GM19324 (cell line): ENCODE results near the gene ULK1.

Source experiments
- ATAC-seq: cut with Tn5 transposase; IDR thresholded peaks from one replicate; pipeline ENCODE4 v1.9.1; 2021; ENCODE audit warnings: mild to moderate bottlenecking, moderate library complexity; ENCODE audit not compliant: unreplicated experiment, low FRiP score

The ULK1 gene

GRCh38 chr12:131905630-131906091 is 11.2 kb downstream of the ULK1 start:
- no peak for ATAC-seq

- ATAC-seq: no peak
Observed at GRCh38 chr12:131907379-131908091, 13.1 kb downstream of the ULK1 start.

DNA sequence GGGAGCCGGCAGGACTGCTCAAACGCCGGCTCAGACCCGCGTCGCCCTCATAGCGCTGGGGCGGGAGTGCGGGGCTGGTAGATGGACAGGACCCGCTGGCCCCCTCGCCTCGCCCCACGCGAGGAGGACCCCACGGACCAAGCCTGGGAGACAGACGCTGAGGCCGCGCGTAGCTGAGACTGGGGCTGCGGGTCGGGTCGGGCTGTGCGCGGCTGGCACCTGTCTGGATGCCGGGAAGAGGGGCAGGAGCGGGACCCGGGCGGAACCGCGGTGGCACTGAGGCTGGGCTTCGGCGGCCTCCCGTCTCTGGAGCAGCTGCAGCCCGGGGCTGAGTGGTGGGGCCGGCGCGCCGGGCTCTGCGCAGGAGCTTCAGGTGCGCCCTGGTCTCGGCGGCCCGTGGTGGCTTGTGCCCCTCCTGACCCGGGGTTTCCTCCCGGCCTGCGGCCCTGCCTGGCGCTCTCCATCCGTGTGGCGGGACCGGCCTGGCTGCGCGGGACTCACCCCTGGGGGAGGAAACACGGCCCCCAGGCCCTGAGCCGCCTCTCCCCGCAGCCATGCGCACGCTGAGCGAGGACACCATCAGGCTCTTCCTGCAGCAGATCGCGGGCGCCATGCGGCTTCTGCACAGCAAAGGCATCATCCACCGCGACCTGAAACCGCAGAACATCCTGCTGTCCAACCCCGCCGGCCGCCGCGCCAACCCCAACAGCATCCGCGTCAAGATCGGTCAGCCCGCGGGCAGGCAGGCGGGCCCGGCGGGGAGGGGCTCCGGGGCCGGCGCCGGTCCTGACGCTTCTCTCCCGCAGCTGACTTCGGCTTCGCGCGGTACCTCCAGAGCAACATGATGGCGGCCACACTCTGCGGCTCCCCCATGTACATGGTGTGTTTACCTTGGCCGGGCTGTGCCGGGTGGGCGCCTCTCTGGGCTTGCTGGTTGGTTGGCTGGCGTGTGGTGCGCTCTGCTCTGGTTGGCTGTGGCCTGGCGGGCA is 14.0 kb downstream of the ULK1 start:
- no peak for ATAC-seq

DNA sequence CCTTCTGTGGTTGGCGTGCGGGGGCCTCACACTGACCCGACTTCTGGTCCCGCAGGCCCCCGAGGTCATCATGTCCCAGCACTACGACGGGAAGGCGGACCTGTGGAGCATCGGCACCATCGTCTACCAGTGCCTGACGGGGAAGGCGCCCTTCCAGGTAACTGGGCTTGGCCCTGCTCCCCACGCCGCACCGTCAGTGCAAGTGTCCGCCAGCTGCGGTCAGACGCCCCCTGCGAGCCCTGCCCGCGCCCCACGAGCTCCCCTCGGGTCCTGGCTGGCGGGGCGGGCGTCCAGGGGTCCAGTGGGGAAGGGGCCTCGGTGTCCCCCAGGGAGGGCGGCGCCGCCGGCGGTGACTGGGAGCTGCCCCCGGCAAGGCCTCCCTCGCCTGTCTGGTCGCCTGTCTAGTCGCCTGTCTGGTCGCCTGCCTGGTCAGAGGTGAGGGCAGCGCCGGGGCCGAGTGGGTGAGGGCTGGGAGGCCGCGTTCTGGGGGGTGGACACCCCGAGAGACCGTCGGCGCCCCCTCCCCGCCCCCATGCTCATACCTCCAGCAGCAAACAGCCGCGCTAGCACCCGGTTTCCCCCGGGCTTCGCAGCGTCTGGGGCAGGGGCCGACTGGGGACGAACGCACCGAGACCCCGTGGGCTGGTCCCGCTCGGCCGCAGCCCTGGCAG is 14.8 kb downstream of the ULK1 start:
- ATAC-seq: no peak

- ATAC-seq: no peak
Observed at GRCh38 chr12:131909752-131910219, 15.4 kb downstream of the ULK1 start.

- no peak for ATAC-seq
Observed at GRCh38 chr12:131910302-131911027, 16.0 kb downstream of the ULK1 start.

GRCh38 chr12:131911028-131911650 is 16.7 kb downstream of the ULK1 start:
- ATAC-seq: no peak

GRCh38 chr12:131911851-131912477 is 17.5 kb downstream of the ULK1 start:
- no peak for ATAC-seq

GRCh38 chr12:131912518-131913274 is 18.3 kb downstream of the ULK1 start:
- ATAC-seq: no peak

DNA sequence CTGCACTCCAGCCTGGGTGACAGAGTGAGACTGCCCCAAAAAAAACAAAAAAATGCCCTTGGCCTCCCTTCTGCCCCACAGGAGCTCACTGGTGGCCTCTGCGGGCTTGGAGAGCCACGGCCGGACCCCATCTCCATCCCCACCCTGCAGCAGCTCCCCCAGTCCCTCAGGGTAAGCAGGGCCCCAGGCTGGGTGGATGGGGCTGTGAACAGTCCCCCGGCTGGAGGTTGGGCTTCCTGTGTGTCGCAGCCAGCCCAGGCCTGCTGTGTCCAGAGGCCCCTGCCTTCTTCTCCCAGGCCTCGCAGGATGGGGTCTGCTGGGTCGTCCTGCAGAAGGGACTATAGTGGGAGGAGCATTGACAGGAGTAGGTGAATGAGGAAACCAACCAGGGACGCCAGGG is 19.2 kb downstream of the ULK1 start:
- ATAC-seq: no peak

DNA sequence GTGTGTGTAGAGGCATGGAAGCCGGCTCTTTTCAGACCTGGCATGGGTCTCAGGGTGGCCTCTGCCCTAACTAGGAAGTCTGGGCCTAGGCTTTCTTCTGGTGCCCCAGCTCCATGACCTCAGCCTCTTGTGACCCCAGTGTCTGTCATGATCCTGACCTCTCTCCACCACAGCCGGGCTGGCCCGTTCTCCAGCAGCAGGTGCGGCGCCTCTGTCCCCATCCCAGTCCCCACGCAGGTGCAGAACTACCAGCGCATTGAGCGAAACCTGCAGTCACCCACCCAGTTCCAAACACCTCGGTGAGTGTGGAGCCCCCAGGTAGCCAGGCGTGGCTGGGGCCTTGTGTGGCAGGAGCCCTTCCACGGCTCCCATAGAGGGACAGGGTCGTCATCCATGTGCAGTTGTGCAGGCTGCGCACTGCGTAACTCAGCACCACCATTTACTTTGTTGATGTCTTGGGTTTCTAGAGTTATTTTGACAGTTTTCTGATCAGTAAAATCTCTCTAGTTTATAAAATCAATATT is 19.8 kb downstream of the ULK1 start:
- no peak for ATAC-seq

- no peak for ATAC-seq
Observed at GRCh38 chr12:131915000-131915689, 20.7 kb downstream of the ULK1 start.

DNA sequence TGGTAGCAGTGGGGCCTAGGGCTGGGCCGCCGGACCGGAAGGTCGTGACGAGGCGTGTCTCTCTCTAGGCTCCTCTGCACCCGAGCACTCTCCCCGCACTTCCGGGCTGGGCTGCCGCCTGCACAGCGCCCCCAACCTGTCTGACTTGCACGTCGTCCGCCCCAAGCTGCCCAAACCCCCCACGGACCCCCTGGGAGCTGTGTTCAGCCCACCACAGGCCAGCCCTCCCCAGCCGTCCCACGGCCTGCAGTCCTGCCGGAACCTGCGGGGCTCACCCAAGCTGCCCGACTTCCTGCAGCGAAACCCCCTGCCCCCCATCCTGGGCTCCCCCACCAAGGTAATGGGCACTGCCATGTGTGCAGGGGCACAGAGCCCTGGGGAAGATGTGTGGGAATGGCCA is 21.4 kb downstream of the ULK1 start:
- no peak for ATAC-seq

DNA sequence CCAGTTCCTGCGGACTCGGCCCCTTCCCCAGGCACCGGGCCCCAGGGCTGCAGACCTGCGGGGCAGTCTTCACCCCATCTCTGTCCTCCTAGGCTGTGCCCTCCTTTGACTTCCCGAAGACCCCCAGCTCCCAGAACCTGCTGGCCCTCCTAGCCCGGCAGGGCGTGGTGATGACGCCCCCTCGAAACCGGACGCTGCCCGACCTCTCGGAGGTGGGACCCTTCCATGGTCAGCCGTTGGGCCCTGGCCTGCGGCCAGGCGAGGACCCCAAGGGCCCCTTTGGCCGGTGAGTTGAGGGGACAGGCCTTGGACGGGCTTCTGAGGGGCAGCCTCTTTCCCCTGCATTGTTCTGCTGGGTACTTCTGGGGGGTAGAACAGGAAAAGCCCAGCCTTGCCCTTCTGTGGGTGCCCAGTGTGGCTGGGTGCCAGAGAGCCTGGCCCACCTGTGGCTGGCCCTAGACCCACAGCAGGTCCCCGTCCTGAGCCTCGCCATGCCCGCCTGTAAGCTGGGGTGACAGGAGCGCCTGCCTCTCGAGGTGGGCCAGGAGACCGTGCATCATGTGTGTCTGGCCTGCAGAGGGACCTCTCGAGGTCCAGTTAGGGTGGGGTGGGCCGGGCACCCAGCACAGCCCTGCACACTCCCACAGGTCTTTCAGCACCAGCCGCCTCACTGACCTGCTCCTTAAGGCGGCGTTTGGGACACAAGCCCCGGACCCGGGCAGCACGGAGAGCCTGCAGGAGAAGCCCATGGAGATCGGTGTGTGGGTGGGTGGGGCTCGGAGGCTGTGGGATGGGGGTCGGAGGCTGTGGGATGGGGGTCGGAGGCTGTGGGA is 22.1 kb downstream of the ULK1 start:
- no peak for ATAC-seq

GRCh38 chr12:131917139-131917710 is 22.8 kb downstream of the ULK1 start:
- ATAC-seq: no peak

- ATAC-seq: no peak
Observed at GRCh38 chr12:131917711-131918306, 23.4 kb downstream of the ULK1 start.
